ENCODE results near the gene CSPG5.

The CSPG5 gene

GRCh38 chr3:47536221-47536891, 42.3 kb downstream of the CSPG5 start:
- no peak for DNase-seq

DNA sequence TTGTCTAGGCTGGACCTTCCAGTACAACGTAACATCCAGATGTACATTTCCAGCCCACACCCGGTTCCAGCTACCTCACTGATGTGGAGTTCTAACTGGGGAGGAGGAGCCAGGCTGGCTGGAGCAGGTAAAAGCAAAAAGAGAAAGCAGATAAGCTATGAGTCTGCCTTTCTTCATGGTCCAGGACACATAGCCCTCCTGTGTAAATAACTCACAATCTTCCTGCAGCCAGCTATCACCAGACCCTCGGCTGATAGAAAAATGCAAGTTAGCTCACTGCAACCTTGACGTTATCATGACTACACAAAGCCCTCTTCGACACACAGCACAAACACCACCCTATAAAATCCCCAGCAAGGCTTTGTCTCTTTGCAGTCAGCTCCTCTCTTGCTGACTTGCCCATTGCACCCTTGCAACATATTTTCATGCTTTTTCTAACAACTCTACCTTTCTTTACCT, 44.6 kb downstream of the CSPG5 start:
- DNase-seq, result no peak

GRCh38 chr3:47533481-47533880, 45.2 kb downstream of the CSPG5 start:
- DNase-seq, result no peak

DNA sequence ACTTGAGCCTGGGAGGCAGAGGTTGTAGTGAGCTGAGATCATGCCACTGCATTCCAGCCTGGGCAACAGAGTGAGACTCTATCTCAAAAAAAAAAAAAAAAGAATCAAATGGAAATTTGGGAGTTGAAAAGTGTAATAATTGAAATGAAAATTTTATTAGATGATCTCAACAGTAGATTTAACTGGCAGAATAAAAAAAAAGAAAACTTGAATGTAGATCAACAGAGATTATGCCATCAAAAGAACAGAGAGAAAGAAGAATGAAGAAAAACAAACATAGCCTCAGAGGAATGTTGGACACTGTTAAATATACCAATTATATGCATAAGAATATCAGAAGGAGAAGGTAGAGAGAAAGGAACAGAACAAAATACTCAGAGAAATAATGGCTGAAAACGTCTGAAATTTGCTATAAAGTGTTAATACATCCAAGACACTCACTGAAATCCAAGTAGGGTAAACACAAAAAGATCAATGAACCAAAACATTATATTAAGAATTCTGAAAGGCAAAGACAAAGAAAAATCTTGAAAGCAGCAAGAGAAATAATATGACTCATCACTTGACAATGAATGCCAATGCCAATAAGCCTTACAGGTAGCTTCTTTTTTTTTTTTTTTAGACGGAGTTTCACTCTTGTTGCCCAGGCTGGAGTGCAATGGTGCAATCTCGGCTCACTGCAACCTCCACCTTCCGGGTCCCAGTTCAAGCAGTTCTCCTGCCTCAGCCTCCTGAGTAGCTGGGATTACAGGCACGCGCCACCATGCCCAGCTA, 50.5 kb downstream of the CSPG5 start:
- DNase-seq, result no peak

GRCh38 chr3:47525617-47526016, 53.0 kb downstream of the CSPG5 start:
- DNase-seq, result no peak

GRCh38 chr3:47523310-47524073, 55.2 kb downstream of the CSPG5 start:
- no peak for DNase-seq

DNA sequence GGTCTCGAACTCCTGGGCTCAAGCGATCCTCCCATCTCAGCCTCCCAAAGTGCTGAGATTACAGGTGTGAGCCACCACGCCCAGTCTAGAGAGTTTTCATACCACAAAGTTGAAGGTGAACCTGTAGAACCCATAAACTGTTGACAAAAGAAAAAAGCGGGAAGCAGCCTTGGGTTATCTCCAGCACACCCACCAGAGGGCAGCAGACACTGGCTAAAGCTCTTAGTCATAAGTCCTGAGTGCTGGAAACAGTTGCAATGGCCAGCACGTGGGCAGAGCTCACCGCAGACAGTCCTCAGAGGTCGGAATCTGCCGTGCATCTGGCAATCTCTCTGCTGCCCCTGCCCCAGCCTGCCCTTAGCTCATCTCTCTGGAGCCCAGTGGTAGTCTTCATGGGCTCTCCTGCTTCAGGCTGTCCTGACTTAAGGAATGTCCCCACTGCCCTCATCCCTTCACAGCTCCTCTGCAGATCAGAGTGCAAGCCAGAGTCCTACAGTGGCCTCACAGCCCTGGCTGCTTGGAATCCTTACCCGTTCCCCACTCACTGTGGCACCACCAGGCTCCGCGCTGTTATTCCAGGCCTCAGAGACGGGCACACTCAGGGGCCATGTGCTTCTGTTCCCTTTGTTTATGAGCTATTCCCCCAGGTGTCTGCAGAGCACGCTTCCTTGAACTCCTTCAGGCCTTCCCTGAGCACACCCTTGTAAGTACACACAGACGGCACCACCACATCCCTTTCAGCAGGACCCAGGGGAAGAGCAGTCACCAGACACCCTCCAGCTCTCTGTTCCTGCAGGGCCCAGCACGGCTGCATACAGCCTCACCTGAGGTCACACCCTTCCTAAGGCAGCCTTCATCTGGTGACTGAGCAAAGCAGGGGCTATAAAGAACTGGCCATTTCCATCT, 56.3 kb downstream of the CSPG5 start:
- DNase-seq, result peak; percentile 64

- DNase-seq, result no peak
Observed at GRCh38 chr3:47520756-47521155, 57.9 kb downstream of the CSPG5 start.

DNA sequence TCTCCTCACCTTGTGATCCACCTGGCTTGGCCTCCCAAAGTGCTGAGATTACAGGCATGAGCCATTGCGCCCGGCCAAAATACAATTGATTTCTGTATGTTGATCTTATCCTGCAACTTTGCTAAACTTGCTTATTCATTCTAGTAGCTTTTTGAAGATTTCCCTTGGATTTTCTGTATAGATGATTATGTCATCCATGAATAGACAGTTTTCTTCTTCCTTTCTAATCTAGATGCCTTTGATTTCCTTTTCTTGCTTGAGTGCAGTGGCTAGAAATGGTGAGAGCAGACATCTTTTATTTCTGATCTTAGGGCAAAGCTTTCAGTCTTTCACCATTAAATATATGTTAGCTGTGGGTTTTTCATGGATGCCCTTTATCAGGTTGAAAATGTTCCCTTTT, 60.7 kb downstream of the CSPG5 start:
- DNase-seq, result no peak

DNA sequence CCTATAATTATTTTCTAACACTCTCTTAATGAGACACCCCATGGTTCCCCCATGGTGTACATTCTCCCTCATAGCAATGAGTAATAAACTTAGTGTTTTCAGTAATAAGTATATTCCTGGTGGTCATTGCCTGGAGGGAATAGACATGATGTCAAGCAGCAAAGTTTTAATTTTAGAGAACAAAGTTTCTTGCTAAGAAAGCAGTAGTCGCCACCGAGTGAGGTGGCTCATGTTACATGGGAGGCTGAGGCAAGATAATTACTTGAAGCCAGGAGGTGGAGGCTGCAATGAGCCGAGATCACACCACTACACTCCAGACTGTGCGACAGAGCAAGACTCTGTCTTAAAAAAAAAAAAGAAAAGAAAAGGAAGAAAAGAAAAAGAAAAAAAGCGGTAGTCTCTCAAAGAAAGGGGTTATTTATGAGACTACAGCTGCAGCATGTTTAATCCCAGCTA, 62.8 kb downstream of the CSPG5 start:
- no peak for DNase-seq

GRCh38 chr3:47515100-47515499, 63.6 kb downstream of the CSPG5 start:
- no peak for DNase-seq

GRCh38 chr3:47513125-47513929, 65.3 kb downstream of the CSPG5 start, which contains the start of gene ELP6:
Gene ELP6 (minus strand): TSS chr3:47513712. CDS start chr3:47513590, 122 bp downstream.
- peak; percentile 55 for DNase-seq

DNA sequence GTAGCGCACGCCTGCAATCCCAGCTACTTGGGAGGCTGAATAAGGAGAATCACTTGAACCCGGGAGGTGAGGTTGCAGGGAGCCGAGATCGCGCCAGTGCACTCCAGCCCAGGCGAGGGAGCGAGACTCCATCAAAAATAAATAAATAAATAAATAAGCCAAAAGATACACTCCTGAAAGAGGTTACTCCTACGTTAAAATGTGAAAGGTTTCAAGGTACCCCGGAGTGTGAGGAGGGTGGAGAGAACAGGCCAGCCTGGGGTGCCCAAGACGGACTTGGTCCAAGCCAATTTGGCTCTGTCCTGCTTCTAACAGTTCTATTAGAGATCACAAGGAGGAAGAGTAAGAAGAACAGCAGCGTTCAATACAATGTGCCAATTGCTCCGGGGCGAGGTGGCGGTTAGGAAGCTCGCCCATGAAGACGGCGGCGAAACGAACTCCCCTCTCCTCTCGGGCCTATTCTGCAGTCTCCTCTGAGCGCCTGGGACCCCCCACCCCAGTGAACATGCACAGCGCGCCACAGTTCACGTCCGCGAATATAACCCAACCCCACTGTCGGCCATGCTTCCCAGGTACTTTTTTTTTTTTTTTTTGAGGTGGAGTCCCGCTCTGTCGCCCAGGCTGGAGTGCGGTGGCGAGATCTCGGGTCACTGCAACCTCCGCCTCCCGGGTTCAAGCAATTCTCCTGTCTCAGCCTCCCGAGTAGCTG, 66.1 kb downstream of the CSPG5 start:
- no peak for DNase-seq
